ENCODE results near the gene G6PC3.
"Not testable (repeated sequence)": the region's sequence is repeated elsewhere in the genome, so short reads cannot be mapped to it uniquely, and the experiment has no call there.

G6PC3 gene

DNA sequence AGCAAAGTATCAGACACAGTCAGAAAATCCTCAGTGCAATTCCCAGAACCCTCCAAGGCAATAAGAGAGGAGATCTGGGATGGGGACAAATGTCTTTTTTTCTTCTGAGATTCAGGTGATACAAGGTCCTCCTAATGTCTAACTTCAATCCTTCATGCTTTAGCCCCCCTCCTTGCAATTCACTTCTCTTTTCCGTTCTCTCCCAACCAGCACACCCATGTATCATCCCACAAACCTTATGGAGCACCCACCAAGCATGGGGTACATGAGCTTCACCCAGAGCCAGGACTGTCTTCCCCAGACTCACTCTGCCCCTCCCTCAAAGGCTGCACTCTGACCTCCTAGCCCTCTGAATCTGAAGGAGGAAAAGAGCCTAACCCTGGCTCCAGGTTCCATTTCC is 42.8 kb downstream of the G6PC3 start:
- Histone ChIP-seq H3K9me3 (ENCODE audit: control insufficient read depth, low read length) (no peaks in the 10 kb centered on the region), H3K27me3 (replicated peaks; ENCODE audit: control insufficient read depth, insufficient read depth, low read length, poor library complexity, severe bottlenecking) (no peaks in the 10 kb centered on the region), H3K27ac (ENCODE audit: insufficient read depth, low read length, poor library complexity, severe bottlenecking) (no peak overlapping the region), H3K4me1 (ENCODE audit: control insufficient read depth, insufficient read depth, low read length, poor library complexity, severe bottlenecking) (peaks cover 12% of the 10 kb centered on the region), H3K4me3 (ENCODE audit: insufficient read depth, low read depth, low read length, poor library complexity, severe bottlenecking) (no peak overlapping the region), H3K36me3 (ENCODE audit: control insufficient read depth, insufficient read depth, low read length) (peaks cover 20% of the 10 kb centered on the region)
- DNase-seq, result no peak

- H3K4me3 ChIP-seq (ENCODE audit: insufficient read depth, low read depth, low read length, poor library complexity, severe bottlenecking), result no peak overlapping the region
- H3K9me3 ChIP-seq (ENCODE audit: control insufficient read depth, low read length), result no peaks in the 10 kb centered on the region
- DNase-seq, result no peak
- peaks cover 12% of the 10 kb centered on the region for H3K4me1 ChIP-seq (ENCODE audit: control insufficient read depth, insufficient read depth, low read length, poor library complexity, severe bottlenecking)
- peaks cover 20% of the 10 kb centered on the region for H3K36me3 ChIP-seq (ENCODE audit: control insufficient read depth, insufficient read depth, low read length)
- H3K27ac ChIP-seq (ENCODE audit: insufficient read depth, low read length, poor library complexity, severe bottlenecking), result no peak overlapping the region
- no peaks in the 10 kb centered on the region for H3K27me3 ChIP-seq (replicated peaks; ENCODE audit: control insufficient read depth, insufficient read depth, low read length, poor library complexity, severe bottlenecking)
These were observed 43.6 kb downstream of the G6PC3 start for GRCh38 chr17:44113868-44114840.

- Histone ChIP-seq H3K27ac (ENCODE audit: insufficient read depth, low read length, poor library complexity, severe bottlenecking) (no peak overlapping the region), H3K36me3 (ENCODE audit: control insufficient read depth, insufficient read depth, low read length) (peaks cover 14% of the 10 kb centered on the region), H3K27me3 (replicated peaks; ENCODE audit: control insufficient read depth, insufficient read depth, low read length, poor library complexity, severe bottlenecking) (no peaks in the 10 kb centered on the region), H3K4me3 (ENCODE audit: insufficient read depth, low read depth, low read length, poor library complexity, severe bottlenecking) (no peak overlapping the region), H3K9me3 (ENCODE audit: control insufficient read depth, low read length) (no peaks in the 10 kb centered on the region), H3K4me1 (ENCODE audit: control insufficient read depth, insufficient read depth, low read length, poor library complexity, severe bottlenecking) (peaks cover 12% of the 10 kb centered on the region)
- DNase-seq, result no peak
These were observed 45.3 kb downstream of the G6PC3 start for GRCh38 chr17:44115585-44116415.

DNA sequence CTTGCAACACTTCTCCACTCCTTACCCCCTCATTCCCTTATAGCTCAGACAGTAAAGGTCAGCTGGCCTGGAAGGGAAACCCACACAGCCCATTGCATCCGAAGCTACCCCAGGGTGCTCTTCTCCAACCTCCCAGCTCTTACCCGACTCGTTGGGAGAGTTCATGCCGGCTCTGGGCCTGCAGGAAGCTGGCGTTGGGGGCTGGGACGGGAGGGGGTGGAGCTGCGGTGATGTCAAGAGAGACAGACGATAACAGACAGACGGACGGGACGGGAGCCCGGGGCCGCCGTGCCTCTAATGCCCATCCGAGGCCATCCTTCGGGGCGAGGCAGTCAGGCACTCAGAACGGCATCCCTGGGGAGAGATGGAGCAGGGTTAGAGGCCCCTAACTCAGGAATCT is 46.8 kb downstream of the G6PC3 start:
- peaks cover 14% of the 10 kb centered on the region for H3K36me3 ChIP-seq (ENCODE audit: control insufficient read depth, insufficient read depth, low read length)
- no peak for DNase-seq

GRCh38 chr17:44118427-44119050 is 48.0 kb downstream of the G6PC3 start:
- Histone ChIP-seq H3K27ac (ENCODE audit: insufficient read depth, low read length, poor library complexity, severe bottlenecking) (no peak overlapping the region), H3K4me3 (ENCODE audit: insufficient read depth, low read depth, low read length, poor library complexity, severe bottlenecking) (no peak overlapping the region)

More for the DNA sequence above, 46.8 kb downstream of the G6PC3 start:
- H3K27me3 ChIP-seq (replicated peaks; ENCODE audit: control insufficient read depth, insufficient read depth, low read length, poor library complexity, severe bottlenecking), result no peaks in the 10 kb centered on the region
- H3K9me3 ChIP-seq (ENCODE audit: control insufficient read depth, low read length), result no peaks in the 10 kb centered on the region
- H3K4me1 ChIP-seq (ENCODE audit: control insufficient read depth, insufficient read depth, low read length, poor library complexity, severe bottlenecking), result peaks cover 5% of the 10 kb centered on the region
- H3K27ac ChIP-seq (ENCODE audit: insufficient read depth, low read length, poor library complexity, severe bottlenecking), result no peak overlapping the region
- no peak overlapping the region for H3K4me3 ChIP-seq (ENCODE audit: insufficient read depth, low read depth, low read length, poor library complexity, severe bottlenecking)

GRCh38 chr17:44119062-44119461 is 48.5 kb downstream of the G6PC3 start:
- Histone ChIP-seq H3K9me3 (ENCODE audit: control insufficient read depth, low read length) (no peaks in the 10 kb centered on the region), H3K4me3 (ENCODE audit: insufficient read depth, low read depth, low read length, poor library complexity, severe bottlenecking) (no peak overlapping the region), H3K36me3 (ENCODE audit: control insufficient read depth, insufficient read depth, low read length) (peaks cover 14% of the 10 kb centered on the region), H3K27ac (ENCODE audit: insufficient read depth, low read length, poor library complexity, severe bottlenecking) (no peak overlapping the region), H3K27me3 (replicated peaks; ENCODE audit: control insufficient read depth, insufficient read depth, low read length, poor library complexity, severe bottlenecking) (no peaks in the 10 kb centered on the region), H3K4me1 (ENCODE audit: control insufficient read depth, insufficient read depth, low read length, poor library complexity, severe bottlenecking) (peaks cover 13% of the 10 kb centered on the region)
- no peak for DNase-seq

More at GRCh38 chr17:44118427-44119050, 48.0 kb downstream of the G6PC3 start:
- Histone ChIP-seq H3K9me3 (ENCODE audit: control insufficient read depth, low read length) (no peaks in the 10 kb centered on the region), H3K36me3 (ENCODE audit: control insufficient read depth, insufficient read depth, low read length) (peaks cover 14% of the 10 kb centered on the region), H3K4me1 (ENCODE audit: control insufficient read depth, insufficient read depth, low read length, poor library complexity, severe bottlenecking) (peaks cover 12% of the 10 kb centered on the region), H3K27me3 (replicated peaks; ENCODE audit: control insufficient read depth, insufficient read depth, low read length, poor library complexity, severe bottlenecking) (no peaks in the 10 kb centered on the region)
- DNase-seq, result no peak

DNA sequence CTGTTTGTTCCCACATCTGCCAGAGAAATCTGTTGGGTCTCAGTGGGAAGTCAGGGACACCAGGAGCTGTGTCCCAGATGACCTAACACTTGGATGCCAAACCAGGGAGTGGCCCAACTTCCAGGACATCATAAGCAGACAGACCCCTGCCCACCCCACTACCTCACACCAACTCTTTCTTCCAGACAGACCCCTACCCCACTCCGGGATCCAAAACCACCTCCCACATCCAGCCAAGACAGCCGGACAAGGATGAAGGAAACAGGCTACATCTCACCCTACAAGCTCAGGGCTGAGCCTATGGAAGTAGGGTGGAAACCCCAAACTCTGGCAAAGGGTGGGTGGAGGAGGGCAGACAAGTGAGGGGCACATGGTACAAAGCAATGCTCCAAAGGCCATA is 49.3 kb downstream of the G6PC3 start:
- Histone ChIP-seq H3K9me3 (ENCODE audit: control insufficient read depth, low read length) (no peaks in the 10 kb centered on the region), H3K27me3 (replicated peaks; ENCODE audit: control insufficient read depth, insufficient read depth, low read length, poor library complexity, severe bottlenecking) (no peaks in the 10 kb centered on the region), H3K27ac (ENCODE audit: insufficient read depth, low read length, poor library complexity, severe bottlenecking) (no peak overlapping the region), H3K4me3 (ENCODE audit: insufficient read depth, low read depth, low read length, poor library complexity, severe bottlenecking) (no peak overlapping the region), H3K4me1 (ENCODE audit: control insufficient read depth, insufficient read depth, low read length, poor library complexity, severe bottlenecking) (peaks cover 14% of the 10 kb centered on the region), H3K36me3 (ENCODE audit: control insufficient read depth, insufficient read depth, low read length) (peaks cover 10% of the 10 kb centered on the region)
- no peak for DNase-seq

DNA sequence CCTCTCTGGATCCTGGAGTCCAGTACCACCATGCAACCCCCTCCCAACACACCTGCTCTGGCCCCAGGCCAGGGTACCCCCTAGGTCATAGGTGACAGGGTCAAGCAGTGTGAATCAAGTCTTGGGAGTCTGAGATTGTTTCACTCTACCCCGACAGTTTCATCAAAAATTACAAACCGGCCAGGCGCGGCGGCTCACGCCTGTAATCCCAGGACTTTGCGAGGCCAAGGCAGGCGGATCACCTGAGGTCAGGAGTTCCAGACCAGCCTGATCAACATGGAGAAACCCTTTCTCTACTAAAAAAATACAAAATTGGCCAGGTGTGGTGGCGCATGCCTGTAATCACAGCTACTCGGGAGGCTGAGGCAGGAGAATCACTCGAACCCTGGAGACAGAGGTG is 49.7 kb downstream of the G6PC3 start:
- peaks cover 14% of the 10 kb centered on the region for H3K4me1 ChIP-seq (ENCODE audit: control insufficient read depth, insufficient read depth, low read length, poor library complexity, severe bottlenecking)
- not testable (repeated sequence) for H3K4me3 ChIP-seq (ENCODE audit: insufficient read depth, low read depth, low read length, poor library complexity, severe bottlenecking)

DNA sequence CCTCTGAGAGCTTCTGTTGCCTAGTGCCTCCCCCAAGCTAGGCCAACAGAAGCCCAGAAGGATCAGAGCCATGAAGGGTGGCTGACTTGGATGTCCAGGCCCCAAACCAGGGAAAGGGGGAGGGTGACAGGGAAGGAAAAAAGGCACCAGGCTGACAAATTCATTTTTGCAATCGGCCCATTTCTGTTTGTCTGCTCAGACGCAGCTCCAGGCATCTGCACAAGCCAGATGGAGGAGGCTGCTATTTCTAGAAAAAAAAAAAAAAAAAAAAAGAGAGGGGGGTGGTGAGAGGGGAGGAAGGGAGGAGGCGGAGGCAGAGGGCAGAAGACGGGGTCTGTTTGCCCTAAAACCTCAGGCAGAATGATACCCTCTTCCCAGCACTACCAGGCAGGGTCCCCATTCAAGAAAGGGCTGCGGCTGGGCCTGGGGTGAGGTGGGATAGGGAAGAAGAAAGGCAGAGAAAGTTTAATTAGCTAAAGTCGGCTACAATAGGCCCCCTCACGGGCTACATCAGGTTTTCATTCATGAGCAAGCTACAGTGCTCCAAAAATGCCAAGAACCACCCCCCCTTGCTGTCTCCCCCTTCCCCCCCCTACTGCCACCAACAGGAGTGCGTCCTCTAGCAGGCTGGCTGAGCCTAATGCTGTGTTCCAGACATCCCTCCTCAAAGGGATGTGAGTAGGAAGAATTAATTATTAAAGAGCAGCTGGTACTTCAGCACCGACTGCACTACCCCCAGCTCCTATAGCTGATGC is 50.5 kb downstream of the G6PC3 start:
- no peak overlapping the region for H3K4me3 ChIP-seq (ENCODE audit: insufficient read depth, low read depth, low read length, poor library complexity, severe bottlenecking)
- DNase-seq, result no peak
- H3K4me1 ChIP-seq (ENCODE audit: control insufficient read depth, insufficient read depth, low read length, poor library complexity, severe bottlenecking), result peaks cover 14% of the 10 kb centered on the region

More for the DNA sequence above, 49.7 kb downstream of the G6PC3 start:
- H3K36me3 ChIP-seq (ENCODE audit: control insufficient read depth, insufficient read depth, low read length); H3K9me3 ChIP-seq (ENCODE audit: control insufficient read depth, low read length); DNase-seq; H3K27me3 ChIP-seq (replicated peaks; ENCODE audit: control insufficient read depth, insufficient read depth, low read length, poor library complexity, severe bottlenecking); H3K27ac ChIP-seq (ENCODE audit: insufficient read depth, low read length, poor library complexity, severe bottlenecking): not testable (repeated sequence)

More for the DNA sequence above, 50.5 kb downstream of the G6PC3 start:
- peaks cover 10% of the 10 kb centered on the region for H3K36me3 ChIP-seq (ENCODE audit: control insufficient read depth, insufficient read depth, low read length)
- no peak overlapping the region for H3K27ac ChIP-seq (ENCODE audit: insufficient read depth, low read length, poor library complexity, severe bottlenecking)
- H3K9me3 ChIP-seq (ENCODE audit: control insufficient read depth, low read length), result no peaks in the 10 kb centered on the region
- H3K27me3 ChIP-seq (replicated peaks; ENCODE audit: control insufficient read depth, insufficient read depth, low read length, poor library complexity, severe bottlenecking), result no peaks in the 10 kb centered on the region
